ENCODE results near the gene ZGLP1.

The ZGLP1 gene

GRCh38 chr19:10268071-10268470, 41.5 kb downstream of the ZGLP1 start:
- H3K4me2 ChIP-seq (ENCODE audit: low read length, poor library complexity, severe bottlenecking) = no peak overlapping the region
- peak overlapping the region; percentile 2 for H2AK5ac ChIP-seq (ENCODE audit: low read length, severe bottlenecking)
- H3K79me1 ChIP-seq (replicated peaks; ENCODE audit: low read length, poor library complexity, severe bottlenecking) = no peaks in the 10 kb centered on the region
- no peak overlapping the region for H3K27ac ChIP-seq (ENCODE audit: low read length, poor library complexity, severe bottlenecking)
- H4K91ac ChIP-seq (ENCODE audit: low read length) = no peak overlapping the region
- H3K18ac ChIP-seq (ENCODE audit: low read depth in 1 of 2, low read length in 2 of 2) = no peak overlapping the region
- DNase-seq = no peak
- H3K4me3 ChIP-seq (ENCODE audit: insufficient read depth in 1 of 2, low read depth in 1 of 2, low read length in 2 of 2) = no peak overlapping the region
- H3K9me3 ChIP-seq (ENCODE audit: control insufficient read depth, low read length) = no peaks in the 10 kb centered on the region
- H3K4ac ChIP-seq (ENCODE audit: low read depth in 1 of 2, low read length in 2 of 2) = no peak overlapping the region
- H3K36me3 ChIP-seq (ENCODE audit: control insufficient read depth in 1 of 2, insufficient read depth in 2 of 2, low read depth in 1 of 2, low read length in 2 of 2) = no peaks in the 10 kb centered on the region
- 82% methylated on average over 6 of the region's 6 CpGs for WGBS
- no peak overlapping the region for H2BK120ac ChIP-seq (ENCODE audit: low read depth, low read length)
- no peak overlapping the region for H3K14ac ChIP-seq (ENCODE audit: low read length in 2 of 2)
- H4K8ac ChIP-seq (ENCODE audit: low read length) = no peak overlapping the region
- no peak overlapping the region for H3K23ac ChIP-seq (ENCODE audit: low read length in 2 of 2)
- no peak overlapping the region for H2AFZ ChIP-seq (ENCODE audit: low read depth, low read length)
- no peak overlapping the region for H2BK15ac ChIP-seq (ENCODE audit: low read depth, poor library complexity, severe bottlenecking)
- H3K9ac ChIP-seq (ENCODE audit: low read length) = no peak overlapping the region
- H3K4me1 ChIP-seq (ENCODE audit: control insufficient read depth, insufficient read depth, low read depth, low read length) = peaks cover 23% of the 10 kb centered on the region
- no peak overlapping the region for H2BK12ac ChIP-seq (ENCODE audit: low read length in 2 of 2)
- H2BK5ac ChIP-seq (ENCODE audit: low read depth, low read length, poor library complexity, severe bottlenecking) = no peak overlapping the region
- H3K27me3 ChIP-seq (ENCODE audit: control insufficient read depth in 1 of 2, insufficient read depth in 1 of 2, low read length in 2 of 2) = no peaks in the 10 kb centered on the region

GRCh38 chr19:10266706-10267105, 42.9 kb downstream of the ZGLP1 start:
- H3K23ac ChIP-seq (ENCODE audit: low read length in 2 of 2) = no peak overlapping the region
- H3K14ac ChIP-seq (ENCODE audit: low read length in 2 of 2) = no peak overlapping the region
- no peak overlapping the region for H3K27ac ChIP-seq (ENCODE audit: low read length, poor library complexity, severe bottlenecking)
- H2BK5ac ChIP-seq (ENCODE audit: low read depth, low read length, poor library complexity, severe bottlenecking) = no peak overlapping the region
- no peak overlapping the region for H2BK120ac ChIP-seq (ENCODE audit: low read depth, low read length)
- WGBS = 88% methylated on average over 4 of the region's 7 CpGs
- no peak overlapping the region for H2BK15ac ChIP-seq (ENCODE audit: low read depth, poor library complexity, severe bottlenecking)
- H2AFZ ChIP-seq (ENCODE audit: low read depth, low read length) = no peak overlapping the region
- no peak overlapping the region for H3K4ac ChIP-seq (ENCODE audit: low read depth in 1 of 2, low read length in 2 of 2)
- peaks cover 20% of the 10 kb centered on the region for H3K4me1 ChIP-seq (ENCODE audit: control insufficient read depth, insufficient read depth, low read depth, low read length)
- no peaks in the 10 kb centered on the region for H3K36me3 ChIP-seq (ENCODE audit: control insufficient read depth in 1 of 2, insufficient read depth in 2 of 2, low read depth in 1 of 2, low read length in 2 of 2)
- H4K8ac ChIP-seq (ENCODE audit: low read length) = no peak overlapping the region
- no peaks in the 10 kb centered on the region for H3K9me3 ChIP-seq (ENCODE audit: control insufficient read depth, low read length)
- no peak overlapping the region for H3K4me2 ChIP-seq (ENCODE audit: low read length, poor library complexity, severe bottlenecking)
- H3K79me1 ChIP-seq (replicated peaks; ENCODE audit: low read length, poor library complexity, severe bottlenecking) = no peaks in the 10 kb centered on the region
- DNase-seq = no peak
- H4K91ac ChIP-seq (ENCODE audit: low read length) = no peak overlapping the region
- no peaks in the 10 kb centered on the region for H3K27me3 ChIP-seq (ENCODE audit: control insufficient read depth in 1 of 2, insufficient read depth in 1 of 2, low read length in 2 of 2)
- H2AK5ac ChIP-seq (ENCODE audit: low read length, severe bottlenecking) = no peak overlapping the region
- H3K18ac ChIP-seq (ENCODE audit: low read depth in 1 of 2, low read length in 2 of 2) = no peak overlapping the region
- H3K4me3 ChIP-seq (ENCODE audit: insufficient read depth in 1 of 2, low read depth in 1 of 2, low read length in 2 of 2) = no peak overlapping the region
- H2BK12ac ChIP-seq (ENCODE audit: low read length in 2 of 2) = no peak overlapping the region
- H3K9ac ChIP-seq (ENCODE audit: low read length) = no peak overlapping the region

GRCh38 chr19:10262771-10263170, 46.8 kb downstream of the ZGLP1 start:
- Histone ChIP-seq H3K18ac (ENCODE audit: low read depth in 1 of 2, low read length in 2 of 2) (no peak overlapping the region), H2BK120ac (ENCODE audit: low read depth, low read length) (no peak overlapping the region), H2BK15ac (ENCODE audit: low read depth, poor library complexity, severe bottlenecking) (no peak overlapping the region), H2AK5ac (ENCODE audit: low read length, severe bottlenecking) (no peak overlapping the region), H3K4ac (ENCODE audit: low read depth in 1 of 2, low read length in 2 of 2) (no peak overlapping the region), H3K4me2 (ENCODE audit: low read length, poor library complexity, severe bottlenecking) (no peak overlapping the region), H3K23ac (ENCODE audit: low read length in 2 of 2) (no peak overlapping the region), H3K36me3 (ENCODE audit: control insufficient read depth in 1 of 2, insufficient read depth in 2 of 2, low read depth in 1 of 2, low read length in 2 of 2) (peaks cover 20 to 24% of the 10 kb centered on the region in 2 experiments), H3K9ac (ENCODE audit: low read length) (no peak overlapping the region), H2BK12ac (ENCODE audit: low read length in 2 of 2) (no peak overlapping the region), H2AFZ (ENCODE audit: low read depth, low read length) (no peak overlapping the region), H3K27ac (ENCODE audit: low read length, poor library complexity, severe bottlenecking) (no peak overlapping the region), H4K91ac (ENCODE audit: low read length) (no peak overlapping the region), H2BK5ac (ENCODE audit: low read depth, low read length, poor library complexity, severe bottlenecking) (no peak overlapping the region), H3K4me3 (ENCODE audit: insufficient read depth in 1 of 2, low read depth in 1 of 2, low read length in 2 of 2) (no peak overlapping the region), H4K8ac (ENCODE audit: low read length) (no peak overlapping the region), H3K27me3 (ENCODE audit: control insufficient read depth in 1 of 2, insufficient read depth in 1 of 2, low read length in 2 of 2) (no peaks in the 10 kb centered on the region), H3K9me3 (ENCODE audit: control insufficient read depth, low read length) (no peaks in the 10 kb centered on the region), H3K4me1 (ENCODE audit: control insufficient read depth, insufficient read depth, low read depth, low read length) (peaks cover 11% of the 10 kb centered on the region), H3K14ac (ENCODE audit: low read length in 2 of 2) (no peak overlapping the region), H3K79me1 (replicated peaks; ENCODE audit: low read length, poor library complexity, severe bottlenecking) (no peaks in the 10 kb centered on the region)
- WGBS = 95% methylated on average over 6 of the region's 7 CpGs
- peak; percentile 14 for DNase-seq

GRCh38 chr19:10260141-10260584, 49.5 kb downstream of the ZGLP1 start:
- Histone ChIP-seq H2BK12ac (ENCODE audit: low read length in 2 of 2) (no peak overlapping the region), H4K91ac (ENCODE audit: low read length) (no peak overlapping the region), H3K9ac (ENCODE audit: low read length) (no peak overlapping the region), H3K27me3 (ENCODE audit: control insufficient read depth in 1 of 2, insufficient read depth in 1 of 2, low read length in 2 of 2) (no peaks in the 10 kb centered on the region), H2BK5ac (ENCODE audit: low read depth, low read length, poor library complexity, severe bottlenecking) (no peak overlapping the region), H3K4me3 (ENCODE audit: insufficient read depth in 1 of 2, low read depth in 1 of 2, low read length in 2 of 2) (no peak overlapping the region), H4K8ac (ENCODE audit: low read length) (no peak overlapping the region), H3K4me1 (ENCODE audit: control insufficient read depth, insufficient read depth, low read depth, low read length) (peaks cover 11% of the 10 kb centered on the region), H3K36me3 (ENCODE audit: control insufficient read depth in 1 of 2, insufficient read depth in 2 of 2, low read depth in 1 of 2, low read length in 2 of 2) (peaks cover 36 to 46% of the 10 kb centered on the region in 2 experiments), H3K23ac (ENCODE audit: low read length in 2 of 2) (no peak overlapping the region), H3K18ac (ENCODE audit: low read depth in 1 of 2, low read length in 2 of 2) (no peak overlapping the region), H2BK15ac (ENCODE audit: low read depth, poor library complexity, severe bottlenecking) (no peak overlapping the region), H3K14ac (ENCODE audit: low read length in 2 of 2) (no peak overlapping the region), H2AFZ (ENCODE audit: low read depth, low read length) (no peak overlapping the region), H3K4me2 (ENCODE audit: low read length, poor library complexity, severe bottlenecking) (no peak overlapping the region), H2AK5ac (ENCODE audit: low read length, severe bottlenecking) (no peak overlapping the region), H3K9me3 (ENCODE audit: control insufficient read depth, low read length) (no peaks in the 10 kb centered on the region), H3K4ac (ENCODE audit: low read depth in 1 of 2, low read length in 2 of 2) (no peak overlapping the region), H2BK120ac (ENCODE audit: low read depth, low read length) (no peak overlapping the region), H3K79me1 (replicated peaks; ENCODE audit: low read length, poor library complexity, severe bottlenecking) (peaks cover 7% of the 10 kb centered on the region), H3K27ac (ENCODE audit: low read length, poor library complexity, severe bottlenecking) (no peak overlapping the region)
- DNase-seq = no peak
- 90% methylated on average over 8 of the region's 8 CpGs for WGBS

Data from mesenchymal stem cell (in vitro differentiated cells and primary cell).